Endothelial cell of umbilical vein (primary cell): Measurements from ENCODE around the gene PXK. TPM values are rescaled to one million over a fixed set of nuclear protein-coding genes. Genes with fewer than 3 reads are reported as not detected.

Experiments used
- BruUV-seq: library from RNA; stranded (reverse); fragments of 400-500 nt; replicated peaks from 2 replicates; lab custom pipeline; 2021; lab: Mats Ljungman, UMichigan
- CTCF ChIA-PET: fragments of 300-600, 350-600 bp; sonication (Branson Sonifier 250); formaldehyde crosslinking; loops from one replicate; lab custom pipeline; 2021; ENCODE audit warnings: antibody characterized with exemption, inconsistent platforms; lab: Charles Lee
- POLR2A ChIA-PET: fragments of 300-600, 350-600 bp; sonication (Branson Sonifier 250); formaldehyde crosslinking; loops from one replicate; lab custom pipeline; 2021; ENCODE audit warnings: antibody characterized with exemption, inconsistent platforms; lab: Charles Lee
- DNase-seq: peaks from one replicate; pipeline ENCODE4 v3.0.0-alpha.2; 2011; ENCODE audit warnings: low read depth, low spot score
- FAIRE-seq: peaks from 2 replicates; lab custom pipeline; 2011; peaks lifted over from hg19 to GRCh38; lab: Jason Lieb, UNC
- H2AFZ ChIP-seq: 2 replicates; pipeline ENCODE4 v1.6.0; 2012; ENCODE audit warnings: low read depth, low read length, control low read depth, inconsistent platforms
- H3K27ac ChIP-seq: 2 replicates; pipeline ENCODE4 v1.5.1; 2011; ENCODE audit warnings: low read depth, mild to moderate bottlenecking, control low read depth, low read length, moderate library complexity; ENCODE audit not compliant: insufficient read depth
- H3K27me3 ChIP-seq, 2 experiments: 2 replicates each; pipeline versions ENCODE4 v1.6.0 to v1.6.1; 2011; ENCODE audit warnings: low read length in 2 of 2, mixed read lengths in 1 of 2; ENCODE audit not compliant: control insufficient read depth in 2 of 2, insufficient read depth in 2 of 2
- H3K36me3 ChIP-seq, 2 experiments: 2 replicates in 1 of 2; 3 replicates in 1 of 2; pipeline ENCODE4 v1.5.1; 2011; ENCODE audit warnings: low read length in 2 of 2, mild to moderate bottlenecking in 1 of 2, moderate library complexity in 1 of 2; ENCODE audit not compliant: control insufficient read depth in 2 of 2, insufficient read depth in 2 of 2; ENCODE audit errors: extremely low read depth in 1 of 2
- H3K4me1 ChIP-seq: 3 replicates; pipeline ENCODE4 v1.5.1; 2011; ENCODE audit warnings: mild to moderate bottlenecking, low read length; ENCODE audit not compliant: control insufficient read depth, insufficient read depth; ENCODE audit errors: extremely low read depth
- H3K4me2 ChIP-seq: 2 replicates; pipeline ENCODE4 v1.6.1; 2011; ENCODE audit warnings: low read length, control low read depth, mixed read lengths; ENCODE audit not compliant: insufficient read depth
- H3K4me3 ChIP-seq, 3 experiments: fragments of 200-600 bp in 1 of 3; sonication (generic), shearing (Covaris generic) in 1 of 3; replicated peaks in 1 of 3; 2 replicates each; pipeline ENCODE4 v1.5.1; 2011 to 2016; ENCODE audit warnings: control low read depth in 3 of 3, low read length in 3 of 3, mild to moderate bottlenecking in 2 of 3, inconsistent platforms in 1 of 3, low read depth in 1 of 3, moderate library complexity in 1 of 3; ENCODE audit not compliant: insufficient read depth in 1 of 3
- H3K79me2 ChIP-seq: 2 replicates; pipeline ENCODE4 v1.6.0; 2012; ENCODE audit warnings: low read length, inconsistent platforms; ENCODE audit not compliant: control insufficient read depth, insufficient read depth
- H3K9ac ChIP-seq: replicated peaks from 2 replicates; pipeline ENCODE3; 2011; ENCODE audit warnings: low read length, control low read depth; ENCODE audit not compliant: insufficient read depth; ENCODE audit errors: extremely low read depth
- H3K9me1 ChIP-seq: replicated peaks from 3 replicates; pipeline ENCODE4 v1.6.0; 2011; ENCODE audit warnings: mild to moderate bottlenecking, low read length; ENCODE audit not compliant: control insufficient read depth, insufficient read depth; ENCODE audit errors: extremely low read depth
- H3K9me3 ChIP-seq: replicated peaks from 2 replicates; pipeline ENCODE4 v1.5.1; 2012; ENCODE audit warnings: low read length, inconsistent platforms; ENCODE audit not compliant: control insufficient read depth, insufficient read depth
- H4K20me1 ChIP-seq: replicated peaks from 2 replicates; pipeline ENCODE3; 2011; ENCODE audit warnings: mild to moderate bottlenecking, low read length; ENCODE audit not compliant: control insufficient read depth, insufficient read depth; ENCODE audit errors: extremely low read depth
- CTCF ChIP-seq, 2 donors: IDR thresholded peaks; 1 replicate in 1 of 2; 2 replicates in 1 of 2; pipeline ENCODE4 v1.5.1; 2011; ENCODE audit warnings: low read length in 2 of 2, mild to moderate bottlenecking in 2 of 2, moderate library complexity in 2 of 2, control low read depth in 1 of 2, inconsistent platforms in 1 of 2, low read depth in 1 of 2; ENCODE audit not compliant: insufficient read depth in 1 of 2; ENCODE audit errors: extremely low read depth in 1 of 2
- EZH2 ChIP-seq: IDR thresholded peaks from 2 replicates; pipeline ENCODE4 v1.6.1; 2012; ENCODE audit warnings: borderline replicate concordance, low read depth, mild to moderate bottlenecking, moderate library complexity, low read length, inconsistent platforms; ENCODE audit not compliant: severe bottlenecking
- FOS ChIP-seq: IDR thresholded peaks from 2 replicates; pipeline ENCODE4 v1.6.1; 2011; ENCODE audit warnings: mild to moderate bottlenecking, low read length, moderate library complexity, borderline replicate concordance; ENCODE audit not compliant: insufficient read depth
- GATA2 ChIP-seq: IDR thresholded peaks from 2 replicates; pipeline ENCODE4 v1.7.0; 2011; ENCODE audit warnings: low read depth, mild to moderate bottlenecking, moderate library complexity, mixed read lengths, low read length; ENCODE audit not compliant: insufficient read length, insufficient read depth
- JUN ChIP-seq: IDR thresholded peaks from 2 replicates; pipeline ENCODE4 v1.6.1; 2011; ENCODE audit warnings: borderline replicate concordance, low read depth; ENCODE audit not compliant: insufficient read length, insufficient read depth
- MAX ChIP-seq: IDR thresholded peaks from 2 replicates; pipeline ENCODE4 v1.6.1; 2011; ENCODE audit not compliant: insufficient read depth, insufficient read length
- MYC ChIP-seq: IDR thresholded peaks from one replicate; pipeline ENCODE4 v1.6.1; 2011; ENCODE audit warnings: mild to moderate bottlenecking, low read depth, low read length
- POLR2A ChIP-seq: IDR thresholded peaks from 2 replicates; pipeline ENCODE4 v1.6.1; 2012; ENCODE audit warnings: low read depth, mild to moderate bottlenecking, control low read depth, low read length
- POLR2AphosphoS5 ChIP-seq: IDR thresholded peaks from 2 replicates; pipeline ENCODE4 v1.6.1; 2012; ENCODE audit warnings: low read depth, mild to moderate bottlenecking, control low read depth, low read length, moderate library complexity; ENCODE audit not compliant: insufficient read depth
- dilution Hi-C: fragments of 300-500 bp; cut with MboI; formaldehyde crosslinking; loops from one replicate; pipeline ENCODE4 v1.15.0; 2019; ENCODE audit warnings: low sequenced_read_pairs; ENCODE audit not compliant: extremely low pct_ligation_motif_present
- intact Hi-C: fragments of 100-400 bp; cut with micrococcal nuclease; formaldehyde crosslinking; loops from one replicate; pipeline ENCODE4 v1.10.0; 2022
- polyA plus RNA-seq, 4 experiments: library from polyadenylated mRNA; depleted of rRNA in 3 of 4; stranded (reverse) in 3 of 4; unstranded in 1 of 4; fragments of >200 nt; gene quantifications; 2 replicates each; pipeline versions ENCODE4 v1.2.1 to v1.2.3, GENCODE V29; 2011 to 2012; ENCODE audit warnings: missing spikeins in 1 of 4
- total RNA-seq: library from RNA; stranded (reverse); gene quantifications from 2 replicates; pipeline ENCODE4 v1.2.3, GENCODE V29; 2021

The PXK gene
- total and polyA plus RNA-seq, 2 donors (not counting 3 experiments of a cell fraction or from before 2014, with no cell fraction given) = 11.3 to 14.6 TPM

GRCh38 chr3:58287354-58287753, 45.3 kb upstream of the PXK start:
- BruUV-seq = no TSS peak
- intact Hi-C loops = no loop called here
- Histone ChIP-seq H3K27me3 (no peaks in the 10 kb centered on the region), H3K36me3 (peaks cover 0 to 4% of the 10 kb centered on the region in 2 experiments), H3K4me2 (no peak overlapping the region), H3K9ac (no peak overlapping the region), H3K27ac (no peak overlapping the region), H3K4me3 (no peak overlapping the region), H3K9me3 (no peaks in the 10 kb centered on the region), H3K9me1 (no peaks in the 10 kb centered on the region), H2AFZ (no peak overlapping the region), H4K20me1 (no peaks in the 10 kb centered on the region), H3K79me2 (no peaks in the 10 kb centered on the region), H3K4me1 (no peaks in the 10 kb centered on the region)
- dilution Hi-C loops = no loop called here
- TF ChIP-seq GATA2 = no peak
- no peak for TF ChIP-seq FOS
- no peak for TF ChIP-seq POLR2A
- no peak for TF ChIP-seq EZH2
- TF ChIP-seq MYC = no peak
- no peak for TF ChIP-seq MAX
- TF ChIP-seq JUN = no peak
- TF ChIP-seq CTCF (IDR thresholded peaks at IDR 0.05; ENCODE audit: extremely low read depth in 1 of 2, insufficient read depth in 1 of 2, low read depth in 1 of 2, low read length in 2 of 2) = no peak
- no peak for TF ChIP-seq POLR2AphosphoS5
- ChIA-PET POLR2A (no interaction called here), CTCF (interaction anchor here (1.4 kb wide), 1 partner anchor 70 kb away, joined by 4 read pairs; no protein-coding TSS in a partner anchor)
- FAIRE-seq (no peak), DNase-seq (no peak)
